Esophagus squamous epithelium (tissue), 4 donors: Measurements from ENCODE around the gene DUSP28.

Source experiments
- CTCF ChIP-seq, 6 experiments: fragments of 450-650 bp in 4 of 6; fragments of 200-600 bp in 2 of 6; sonication (generic) in 2 of 6; IDR thresholded peaks; one replicate each; pipeline ENCODE4 v1.5.1; 2016 to 2019; ENCODE audit warnings: antibody characterized with exemption in 6 of 6, mild to moderate bottlenecking in 4 of 6, moderate library complexity in 4 of 6
- POLR2A ChIP-seq, 4 donors: fragments of 450-650 bp; IDR thresholded peaks; one replicate each; pipeline ENCODE4 v1.6.1; 2017; ENCODE audit warnings: antibody characterized with exemption in 4 of 4, mild to moderate bottlenecking in 4 of 4, moderate library complexity in 3 of 4

DNA sequence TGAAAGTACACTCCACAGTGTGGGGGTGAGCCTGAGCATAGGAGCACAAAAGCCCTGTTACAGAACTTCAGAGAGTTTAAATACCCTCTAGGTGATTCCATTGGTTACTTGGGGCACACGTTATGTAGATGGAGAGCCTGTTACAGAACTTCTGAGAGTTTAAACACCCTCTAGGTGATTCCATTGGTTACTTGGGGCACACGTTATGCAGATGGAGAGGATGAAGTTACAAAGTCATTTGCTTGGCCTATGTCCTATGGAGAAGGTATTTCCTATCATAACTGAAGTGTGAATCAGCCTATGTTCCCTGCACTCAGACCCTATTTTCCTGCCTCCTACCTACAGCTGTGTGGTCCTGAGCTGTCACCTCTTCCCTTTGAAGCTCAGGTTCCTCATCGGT is 22.6 kb downstream of the DUSP28 start:
- TF ChIP-seq CTCF (IDR thresholded peaks at IDR 0.05) (no peak), POLR2A (IDR thresholded peaks at IDR 0.05) (no peak)
